OCI-LY1 (cell line): ENCODE data around the gene SH3RF1.

Experiments used
- CTCF ChIP-seq: fragments of 200-600 bp; sonication (generic), shearing (Covaris generic); IDR thresholded peaks from 2 replicates; pipeline ENCODE4 v1.5.1; 2017; ENCODE audit warnings: mild to moderate bottlenecking, antibody characterized with exemption, low read length, moderate library complexity, mixed read lengths
- EZH2 ChIP-seq: fragments of 200-600 bp; sonication (generic), shearing (Covaris generic); IDR thresholded peaks from 2 replicates; pipeline ENCODE4 v1.8.0; 2017; ENCODE audit warnings: borderline replicate concordance, mixed run types, mild to moderate bottlenecking, antibody characterized with exemption, low read length, moderate library complexity, mixed read lengths

DNA sequence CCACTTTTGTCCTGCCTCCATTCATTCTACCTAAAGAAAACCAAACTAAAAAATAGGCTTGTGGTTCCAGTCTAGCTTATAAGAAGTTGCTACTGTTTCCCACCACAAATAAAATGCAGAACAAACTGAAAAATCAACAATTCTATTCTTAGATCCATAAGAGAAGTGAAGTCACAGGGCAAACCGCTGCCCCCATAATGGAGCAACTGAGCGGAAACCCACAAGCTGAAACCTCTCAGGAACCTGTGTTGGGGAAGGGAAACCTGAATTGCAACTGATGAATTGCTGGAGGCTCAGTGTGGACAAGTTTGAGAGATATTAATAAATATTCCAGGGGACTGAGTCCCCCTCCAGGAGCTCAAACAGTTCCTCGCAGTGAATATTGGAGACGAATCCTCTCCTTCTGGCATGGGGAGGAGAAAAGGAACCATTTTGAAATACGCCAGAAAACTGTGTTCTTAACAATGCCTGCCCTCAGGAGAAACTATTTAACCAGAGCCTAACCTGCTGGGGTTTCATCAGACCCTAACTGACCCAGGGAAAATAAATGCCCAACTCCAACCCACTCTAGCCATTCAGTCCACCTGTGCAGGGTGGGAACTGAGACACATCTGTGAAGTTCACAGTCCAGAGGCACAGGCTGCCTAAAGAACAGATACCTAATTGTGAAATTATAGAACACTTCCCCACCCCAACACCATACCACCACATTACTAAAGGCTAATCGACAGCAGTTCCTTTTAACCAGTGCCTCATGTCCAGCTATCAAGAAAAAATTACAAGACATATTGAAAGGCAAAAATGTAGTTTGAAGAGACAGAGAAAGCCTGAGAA is 22.8 kb upstream of the SH3RF1 start:
- TF ChIP-seq EZH2 (no peak), CTCF (no peak)
